Endometrium (tissue), 2 donors: ENCODE data around the gene PGD.
"Not testable (repeated sequence)": the region's sequence is repeated elsewhere in the genome, so short reads cannot be mapped to it uniquely, and the experiment has no call there.

ENCODE experiments used
- FAIRE-seq: peaks from 2 replicates; lab custom pipeline; 2012; peaks lifted over from hg19 to GRCh38; lab: Jason Lieb, UNC
- donor health status: control.
- donor health status: control.

Gene PGD

GRCh38 chr1:10437052-10437451 is 38.2 kb downstream of the PGD start:
- FAIRE-seq: no peak

- no peak for FAIRE-seq
Observed at GRCh38 chr1:10438677-10439163, 39.9 kb downstream of the PGD start.

- no peak for FAIRE-seq
Observed at GRCh38 chr1:10440305-10440704, 41.4 kb downstream of the PGD start.

- FAIRE-seq: no peak
Observed at GRCh38 chr1:10440794-10441193, 41.9 kb downstream of the PGD start.

GRCh38 chr1:10444248-10444647 is 45.4 kb downstream of the PGD start:
- no peak for FAIRE-seq

GRCh38 chr1:10444795-10445397 is 46.0 kb downstream of the PGD start:
- FAIRE-seq: no peak

- FAIRE-seq: no peak
Observed at GRCh38 chr1:10446790-10447422, 48.0 kb downstream of the PGD start.

- FAIRE-seq: no peak
Observed at GRCh38 chr1:10449751-10450150, 50.9 kb downstream of the PGD start, which contains the start of gene CORT. Gene CORT (plus strand): TSS chr1:10450031. CDS start chr1:10450224, 193 bp downstream.

- no peak for FAIRE-seq
Observed at GRCh38 chr1:10450156-10450814, 51.4 kb downstream of the PGD start.

GRCh38 chr1:10450836-10451235 is 52.0 kb downstream of the PGD start:
- no peak for FAIRE-seq

- FAIRE-seq: peak; percentile 8
Observed at GRCh38 chr1:10451287-10451686, 52.4 kb downstream of the PGD start.

GRCh38 chr1:10456048-10456447 is 57.2 kb downstream of the PGD start:
- FAIRE-seq: no peak

GRCh38 chr1:10456661-10457060 is 57.8 kb downstream of the PGD start:
- no peak for FAIRE-seq

- FAIRE-seq: not testable (repeated sequence)
Observed at GRCh38 chr1:10457462-10457861, 58.6 kb downstream of the PGD start.

- no peak for FAIRE-seq
Observed at GRCh38 chr1:10457875-10458274, 59.0 kb downstream of the PGD start.

GRCh38 chr1:10459184-10459583 is 60.3 kb downstream of the PGD start:
- FAIRE-seq: no peak

- no peak for FAIRE-seq
Observed at GRCh38 chr1:10467078-10467477, 68.2 kb downstream of the PGD start.

GRCh38 chr1:10470043-10470442 is 71.2 kb downstream of the PGD start:
- FAIRE-seq: no peak
